HG02623 (cell line): ENCODE results near the gene WDR70.
"Not testable (repeated sequence)": the region's sequence is repeated elsewhere in the genome, so short reads cannot be mapped to it uniquely, and the experiment has no call there.

ENCODE experiments used
- ATAC-seq: cut with Tn5 transposase; IDR thresholded peaks from one replicate; pipeline ENCODE4 v1.9.1; 2021; ENCODE audit warnings: moderate library complexity; ENCODE audit not compliant: unreplicated experiment

Gene WDR70

GRCh38 chr5:37740331-37741066, 361.4 kb downstream of the WDR70 start:
- ATAC-seq = no peak

GRCh38 chr5:37742111-37742510, 363.0 kb downstream of the WDR70 start:
- ATAC-seq = no peak

GRCh38 chr5:37751227-37751626, 372.1 kb downstream of the WDR70 start:
- no peak for ATAC-seq

- ATAC-seq = no peak
Measured at GRCh38 chr5:37754976-37755375, 375.9 kb downstream of the WDR70 start.

- ATAC-seq = no peak
Measured at GRCh38 chr5:37755581-37755980, 376.5 kb downstream of the WDR70 start.

GRCh38 chr5:37756248-37756647, 377.1 kb downstream of the WDR70 start:
- no peak for ATAC-seq

GRCh38 chr5:37757980-37758582, 379.0 kb downstream of the WDR70 start:
- no peak for ATAC-seq

GRCh38 chr5:37767251-37767650, 388.1 kb downstream of the WDR70 start:
- ATAC-seq = no peak

GRCh38 chr5:37767961-37768360, 388.8 kb downstream of the WDR70 start:
- no peak for ATAC-seq

- ATAC-seq = no peak
Measured at GRCh38 chr5:37768371-37768770, 389.3 kb downstream of the WDR70 start.

GRCh38 chr5:37769108-37769507, 390.0 kb downstream of the WDR70 start:
- ATAC-seq = no peak

- no peak for ATAC-seq
Measured at GRCh38 chr5:37769840-37770239, 390.7 kb downstream of the WDR70 start.

GRCh38 chr5:37770786-37771185, 391.7 kb downstream of the WDR70 start:
- no peak for ATAC-seq

GRCh38 chr5:37771203-37771611, 392.1 kb downstream of the WDR70 start:
- no peak for ATAC-seq

GRCh38 chr5:37771731-37772130, 392.6 kb downstream of the WDR70 start:
- no peak for ATAC-seq

GRCh38 chr5:37772255-37772654, 393.1 kb downstream of the WDR70 start:
- no peak for ATAC-seq

- ATAC-seq = no peak
Measured at GRCh38 chr5:37773809-37774208, 394.7 kb downstream of the WDR70 start.

- no peak for ATAC-seq
Measured at GRCh38 chr5:37774912-37775483, 395.9 kb downstream of the WDR70 start.

- ATAC-seq = no peak
Measured at GRCh38 chr5:37776826-37777225, 397.7 kb downstream of the WDR70 start.

GRCh38 chr5:37777432-37778130, 398.5 kb downstream of the WDR70 start:
- no peak for ATAC-seq

- not testable (repeated sequence) for ATAC-seq
Measured at GRCh38 chr5:37781409-37781808, 402.3 kb downstream of the WDR70 start.

GRCh38 chr5:37786416-37786815, 407.3 kb downstream of the WDR70 start:
- ATAC-seq = no peak
